Stimulated activated effector memory CD8-positive, alpha-beta T cell treated with anti-CD3 and anti-CD28 coated beads, Interleukin-12 subunit alpha, Interleukin-12 subunit beta, amount 100 ng/mL, for 72 hours (primary cell): ENCODE data around the gene ING1.

Experiments
- ATAC-seq: fragments of 150-1000 bp; cut with Tn5 transposase; 2 replicates; pipeline ENCODE4 v1.10.0; 2021
- DNase-seq, 2 donors: peaks; one replicate each; pipeline ENCODE4 v3.0.0; 2021 to 2022; ENCODE audit warnings: low spot score in 2 of 2
- H3K27ac Mint-ChIP-seq: one replicate; pipeline ENCODE4 v1.8.0; 2022; ENCODE audit warnings: mild to moderate bottlenecking, mixed read lengths
- H3K36me3 Mint-ChIP-seq: one replicate; pipeline ENCODE4 v1.8.0; 2022; ENCODE audit warnings: mild to moderate bottlenecking, mixed read lengths
- H3K4me1 Mint-ChIP-seq: one replicate; pipeline ENCODE4 v1.8.0; 2022; ENCODE audit warnings: mixed read lengths
- H3K4me3 Mint-ChIP-seq: one replicate; pipeline ENCODE4 v1.8.0; 2022; ENCODE audit warnings: mild to moderate bottlenecking, mixed read lengths
- H3K9me3 Mint-ChIP-seq: one replicate; pipeline ENCODE4 v1.8.0; 2022; ENCODE audit warnings: mixed read lengths

ING1 gene

GRCh38 chr13:110769097-110769496 is 55.6 kb downstream of the ING1 start:
- H3K9me3 Mint-ChIP-seq: no peaks in the 10 kb centered on the region
- H3K4me3 Mint-ChIP-seq: no peak overlapping the region
- H3K4me1 Mint-ChIP-seq: no peaks in the 10 kb centered on the region
- no peaks in the 10 kb centered on the region for H3K36me3 Mint-ChIP-seq
- DNase-seq: no peak
- no peak overlapping the region for H3K27ac Mint-ChIP-seq
- no peak for ATAC-seq

- H3K9me3 Mint-ChIP-seq: no peaks in the 10 kb centered on the region
- no peaks in the 10 kb centered on the region for H3K36me3 Mint-ChIP-seq
- no peak overlapping the region for H3K4me3 Mint-ChIP-seq
- H3K4me1 Mint-ChIP-seq: peaks cover 6% of the 10 kb centered on the region
- no peak overlapping the region for H3K27ac Mint-ChIP-seq
- no peak for ATAC-seq
- DNase-seq: no peak
These were observed 57.2 kb downstream of the ING1 start for GRCh38 chr13:110770678-110771077.

GRCh38 chr13:110771194-110771593 is 57.7 kb downstream of the ING1 start:
- Mint-ChIP-seq H3K36me3 (no peaks in the 10 kb centered on the region), H3K27ac (no peak overlapping the region), H3K4me1 (peaks cover 6% of the 10 kb centered on the region), H3K4me3 (no peak overlapping the region), H3K9me3 (no peaks in the 10 kb centered on the region)
- ATAC-seq (no peak), DNase-seq (no peak)

GRCh38 chr13:110772091-110772984 is 58.8 kb downstream of the ING1 start:
- Mint-ChIP-seq H3K9me3 (no peaks in the 10 kb centered on the region), H3K36me3 (no peaks in the 10 kb centered on the region), H3K4me1 (peaks cover 6% of the 10 kb centered on the region), H3K4me3 (no peak overlapping the region), H3K27ac (no peak overlapping the region)
- DNase-seq (no peak), ATAC-seq (no peak)
